ELF-1 (cell line): Measurements from ENCODE around the gene CBLB.
"Not testable (repeated sequence)": the region's sequence is repeated elsewhere in the genome, so short reads cannot be mapped to it uniquely, and the experiment has no call there.

Experiments
- DNase-seq: peaks from one replicate; pipeline ENCODE4 v3.0.0-alpha.2; 2016; ENCODE audit warnings: low read depth, low spot score

CBLB gene

GRCh38 chr3:105755121-105755886, 113.5 kb downstream of the CBLB start:
- no peak for DNase-seq

GRCh38 chr3:105752791-105753415, 115.9 kb downstream of the CBLB start:
- peak; percentile 6 for DNase-seq

- DNase-seq: no peak
Measured at GRCh38 chr3:105747696-105748095, 121.1 kb downstream of the CBLB start.

- no peak for DNase-seq
Measured at GRCh38 chr3:105747060-105747541, 121.7 kb downstream of the CBLB start.

- no peak for DNase-seq
Measured at GRCh38 chr3:105746231-105746996, 122.4 kb downstream of the CBLB start.

- DNase-seq: no peak
Measured at GRCh38 chr3:105745046-105745445, 123.8 kb downstream of the CBLB start.

GRCh38 chr3:105744202-105744601, 124.6 kb downstream of the CBLB start:
- DNase-seq: no peak

- no peak for DNase-seq
Measured at GRCh38 chr3:105733356-105733755, 135.5 kb downstream of the CBLB start.

- no peak for DNase-seq
Measured at GRCh38 chr3:105731686-105732085, 137.1 kb downstream of the CBLB start.

GRCh38 chr3:105730801-105731354, 137.9 kb downstream of the CBLB start:
- no peak for DNase-seq

- DNase-seq: no peak
Measured at GRCh38 chr3:105729667-105730066, 139.1 kb downstream of the CBLB start.

GRCh38 chr3:105728771-105729312, 140.0 kb downstream of the CBLB start:
- DNase-seq: no peak

GRCh38 chr3:105727036-105727435, 141.8 kb downstream of the CBLB start:
- DNase-seq: not testable (repeated sequence)

- no peak for DNase-seq
Measured at GRCh38 chr3:105722943-105723556, 145.8 kb downstream of the CBLB start.

- DNase-seq: no peak
Measured at GRCh38 chr3:105719791-105720190, 149.0 kb downstream of the CBLB start.

- no peak for DNase-seq
Measured at GRCh38 chr3:105715372-105715771, 153.4 kb downstream of the CBLB start.

GRCh38 chr3:105714453-105714852, 154.4 kb downstream of the CBLB start:
- no peak for DNase-seq

GRCh38 chr3:105708980-105709379, 159.8 kb downstream of the CBLB start:
- no peak for DNase-seq

GRCh38 chr3:105707009-105707408, 161.8 kb downstream of the CBLB start:
- DNase-seq: no peak

- no peak for DNase-seq
Measured at GRCh38 chr3:105704726-105705410, 163.9 kb downstream of the CBLB start.

- DNase-seq: no peak
Measured at GRCh38 chr3:105700575-105700974, 168.2 kb downstream of the CBLB start.
